GM23248 (cell line): Measurements from ENCODE around the gene CAMTA1. TPM values are rescaled to one million over a fixed set of nuclear protein-coding genes. Genes with fewer than 3 reads are reported as not detected.

Experiments
- DNase-seq: peaks from one replicate; pipeline ENCODE4 v3.0.0-alpha.2; 2015
- H2AFZ ChIP-seq: fragments of 200-600 bp; sonication (generic); 2 replicates; pipeline ENCODE4 v1.6.1; 2016; ENCODE audit warnings: antibody characterized with exemption
- H3F3A ChIP-seq: fragments of 200-600 bp; sonication (generic); 2 replicates; pipeline ENCODE4 v1.6.1; 2016; ENCODE audit warnings: mild to moderate bottlenecking, antibody characterized with exemption, mixed run types; ENCODE audit not compliant: insufficient read depth
- H3K27ac ChIP-seq: fragments of 200-600 bp; sonication (generic); 2 replicates; pipeline ENCODE4 v1.5.1; 2016; ENCODE audit warnings: mild to moderate bottlenecking
- H3K27me3 ChIP-seq: fragments of 200-600 bp; sonication (generic); replicated peaks from 2 replicates; pipeline ENCODE4 v1.6.1; 2016; ENCODE audit warnings: mild to moderate bottlenecking; ENCODE audit not compliant: insufficient read depth
- H3K36me3 ChIP-seq: fragments of 200-600 bp; sonication (generic); 2 replicates; pipeline ENCODE4 v1.6.1; 2016; ENCODE audit warnings: low read depth, mild to moderate bottlenecking
- H3K4me1 ChIP-seq: fragments of 200-600 bp; sonication (generic); 2 replicates; pipeline ENCODE4 v1.6.1; 2016; ENCODE audit warnings: mild to moderate bottlenecking; ENCODE audit not compliant: insufficient read depth
- H3K4me2 ChIP-seq: fragments of 200-600 bp; sonication (generic); one replicate; pipeline ENCODE4 v1.6.1; 2016; ENCODE audit warnings: mild to moderate bottlenecking; ENCODE audit not compliant: unreplicated experiment
- H3K4me3 ChIP-seq: fragments of 200-600 bp; sonication (generic); 2 replicates; pipeline ENCODE4 v1.5.1; 2016; ENCODE audit warnings: mild to moderate bottlenecking
- H3K79me2 ChIP-seq: fragments of 200-600 bp; sonication (generic); 2 replicates; pipeline ENCODE4 v1.6.1; 2016; ENCODE audit warnings: mild to moderate bottlenecking; ENCODE audit not compliant: insufficient read depth
- H3K9ac ChIP-seq: fragments of 200-600 bp; sonication (generic); 2 replicates; pipeline ENCODE4 v1.6.1; 2016; ENCODE audit warnings: mild to moderate bottlenecking
- H3K9me2 ChIP-seq: fragments of 200-600 bp; sonication (generic); 2 replicates; pipeline ENCODE4 v1.6.1; 2016; ENCODE audit warnings: mixed run types, mild to moderate bottlenecking, moderate library complexity; ENCODE audit not compliant: insufficient read depth
- H3K9me3 ChIP-seq: fragments of 200-600 bp; sonication (generic); one replicate; pipeline ENCODE4 v1.6.1; 2017; ENCODE audit warnings: low read depth
- H4K20me1 ChIP-seq: fragments of 200-600 bp; sonication (generic); 2 replicates; pipeline ENCODE4 v1.6.0; 2016; ENCODE audit not compliant: insufficient read depth
- EZH2 ChIP-seq: fragments of 200-600 bp; sonication (generic); IDR thresholded peaks from 2 replicates; pipeline ENCODE4 v1.6.1; 2018; ENCODE audit warnings: antibody characterized with exemption, mild to moderate bottlenecking; ENCODE audit not compliant: insufficient read depth, poor library complexity, severe bottlenecking
- EZH2phosphoT487 ChIP-seq: fragments of 200-600 bp; sonication (generic); IDR thresholded peaks from 2 replicates; pipeline ENCODE4 v1.6.1; 2018; ENCODE audit warnings: antibody characterized with exemption, moderate library complexity, mild to moderate bottlenecking, low read depth; ENCODE audit not compliant: insufficient read depth
- WGBS, 2 experiments: methylation state at CpG; one replicate each; pipeline ENCODE4 v1.1.6; 2015 to 2017; ENCODE audit warnings: low lambda C conversion rate in 2 of 2, low coverage in 1 of 2; ENCODE audit errors: missing lambda C conversion rate in 2 of 2; 5-methylcytosine and 5-hydroxymethylcytosine counted together
- in situ Hi-C: fragments of 300-500 bp; cut with MboI; formaldehyde crosslinking; loops from 2 replicates; pipeline ENCODE4 v1.15.0; 2020
- polyA plus RNA-seq: library from polyadenylated mRNA; unstranded; fragments of >200 nt; fragmentation: Nextera tagmentation; extraction: Ambion mirVana; gene quantifications from 2 replicates; pipeline ENCODE4 v1.2.1, GENCODE V29; 2016
- total RNA-seq: library from RNA; depleted of rRNA; stranded (reverse); fragments of >200 nt; shearing (Covaris generic); gene quantifications from 2 replicates; pipeline ENCODE4 v1.2.3, GENCODE V29; 2014

CAMTA1 gene
- total and polyA plus RNA-seq, 2 experiments from 2014 or later = 50.1 to 165 TPM

DNA sequence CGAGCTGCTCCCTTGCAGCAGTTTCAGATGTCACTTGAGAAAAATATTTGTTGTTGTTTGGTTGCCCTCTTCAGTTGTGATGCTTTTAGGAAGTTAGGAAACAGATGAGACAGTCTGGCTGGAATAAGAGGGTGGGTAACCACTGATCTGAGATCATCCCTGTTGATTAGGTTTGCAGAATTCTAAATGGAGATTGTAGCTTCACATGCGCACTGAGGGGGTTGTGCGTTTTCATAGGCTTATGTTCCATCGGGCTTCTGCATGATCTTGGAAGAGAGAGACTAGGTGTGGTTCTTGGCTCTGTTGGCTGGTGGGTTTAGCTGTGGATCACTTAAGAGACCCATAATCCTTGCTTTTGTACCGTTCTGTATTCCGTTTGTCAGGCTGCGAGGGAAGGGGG lies 108.1 kb downstream of the CAMTA1 start:
- Histone ChIP-seq H3F3A (no peaks in the 10 kb centered on the region), H3K9me3 (no peaks in the 10 kb centered on the region), H3K79me2 (no peaks in the 10 kb centered on the region), H2AFZ (no peak overlapping the region), H4K20me1 (no peaks in the 10 kb centered on the region), H3K36me3 (no peaks in the 10 kb centered on the region), H3K27ac (no peak overlapping the region), H3K9ac (no peak overlapping the region), H3K4me1 (0 out of 2 replicates have a peak, but pooled peaks cover 3% of the 10 kb centered on the region), H3K27me3 (no peaks in the 10 kb centered on the region), H3K4me2 (no peak overlapping the region), H3K4me3 (no peak overlapping the region), H3K9me2 (no peaks in the 10 kb centered on the region)
- in situ Hi-C loops = loop anchor here (10.0 to 25.0 kb wide), 2 partner anchors 181 to 751 kb away; partner anchors contain the start of gene DNAJC11
- 97% methylated on average over 7 of the region's 7 CpGs for WGBS, 2 experiments
- TF ChIP-seq EZH2phosphoT487 (no peak), EZH2 (no peak)
- no peak for DNase-seq

GRCh38 chr1:6897138-6897537 lies 111.9 kb downstream of the CAMTA1 start:
- no peak overlapping the region for H3K27ac ChIP-seq
- no peaks in the 10 kb centered on the region for H3K9me2 ChIP-seq
- no peaks in the 10 kb centered on the region for H3K79me2 ChIP-seq
- H3F3A ChIP-seq = no peaks in the 10 kb centered on the region
- H2AFZ ChIP-seq = no peak overlapping the region
- WGBS, 2 experiments = 94 to 100% methylated on average over 2 of the region's 2 CpGs
- in situ Hi-C loops = loop anchor here (10.0 to 25.0 kb wide), 2 partner anchors 185 to 748 kb away; partner anchors contain the start of gene DNAJC11
- H3K27me3 ChIP-seq = no peaks in the 10 kb centered on the region
- H3K36me3 ChIP-seq = no peaks in the 10 kb centered on the region
- no peak overlapping the region for H3K4me2 ChIP-seq
- DNase-seq = no peak
- no peak overlapping the region for H3K4me3 ChIP-seq
- TF ChIP-seq EZH2 (no peak), EZH2phosphoT487 (no peak)
- no peak overlapping the region for H3K9ac ChIP-seq
- H4K20me1 ChIP-seq = no peaks in the 10 kb centered on the region
- H3K9me3 ChIP-seq = no peaks in the 10 kb centered on the region
- H3K4me1 ChIP-seq = no peaks in the 10 kb centered on the region

DNA sequence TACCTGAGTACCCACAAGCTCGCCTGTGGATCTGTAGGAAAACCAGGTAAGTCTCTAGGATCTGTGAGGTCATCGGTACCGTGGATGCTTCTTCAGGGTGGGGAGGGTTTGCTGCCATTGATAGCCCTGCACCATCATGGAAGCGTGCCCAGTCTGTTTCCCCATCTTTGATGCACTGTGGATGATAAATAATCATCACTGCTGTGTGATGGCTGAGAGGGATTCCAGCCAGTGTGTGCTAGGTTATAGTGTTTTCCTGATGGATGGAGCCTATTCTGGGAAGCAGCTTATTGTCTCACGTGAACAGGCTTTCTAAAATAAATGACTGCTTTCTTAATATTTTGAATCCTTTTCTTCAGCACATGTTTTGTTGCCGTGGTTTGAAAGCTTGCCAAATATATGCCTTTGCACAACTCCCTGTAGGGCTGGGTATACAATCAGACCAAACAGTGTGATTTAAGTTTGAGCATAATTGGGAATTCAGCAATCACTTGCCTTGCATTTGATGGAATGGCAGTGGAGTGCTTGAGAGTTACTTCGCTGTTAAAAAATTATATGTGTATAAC lies 113.8 kb downstream of the CAMTA1 start:
- in situ Hi-C loops = loop anchor here (10.0 to 25.0 kb wide), 2 partner anchors 187 to 746 kb away; partner anchors contain the start of gene DNAJC11
- Histone ChIP-seq H2AFZ (no peak overlapping the region), H3K27ac (no peak overlapping the region), H3K27me3 (no peaks in the 10 kb centered on the region), H3K4me2 (no peak overlapping the region), H3K4me3 (no peak overlapping the region), H3K9me3 (no peaks in the 10 kb centered on the region), H3K79me2 (no peaks in the 10 kb centered on the region), H4K20me1 (no peaks in the 10 kb centered on the region), H3K9ac (no peak overlapping the region), H3K9me2 (no peaks in the 10 kb centered on the region), H3K4me1 (no peaks in the 10 kb centered on the region), H3K36me3 (no peaks in the 10 kb centered on the region), H3F3A (no peaks in the 10 kb centered on the region)
- DNase-seq = no peak
- TF ChIP-seq EZH2phosphoT487 (no peak), EZH2 (no peak)
- 84 to 88% methylated on average over 7 of the region's 7 CpGs for WGBS, 2 experiments

- Histone ChIP-seq H3F3A (no peaks in the 10 kb centered on the region), H2AFZ (no peak overlapping the region), H3K27ac (no peak overlapping the region), H3K4me3 (no peak overlapping the region), H4K20me1 (no peaks in the 10 kb centered on the region), H3K4me1 (no peaks in the 10 kb centered on the region), H3K79me2 (no peaks in the 10 kb centered on the region), H3K4me2 (no peak overlapping the region), H3K9me3 (no peaks in the 10 kb centered on the region), H3K27me3 (no peaks in the 10 kb centered on the region), H3K9me2 (no peaks in the 10 kb centered on the region), H3K9ac (no peak overlapping the region), H3K36me3 (no peaks in the 10 kb centered on the region)
- in situ Hi-C loops = loop anchor here (10.0 to 25.0 kb wide), 2 partner anchors 187 to 745 kb away; partner anchors contain the start of gene DNAJC11
- WGBS, 2 experiments = 87 to 93% methylated on average over 4 of the region's 4 CpGs
- no peak for DNase-seq
- TF ChIP-seq EZH2 = no peak
- TF ChIP-seq EZH2phosphoT487 = no peak
Observed at GRCh38 chr1:6899621-6900020, 114.4 kb downstream of the CAMTA1 start.
